IMR-90 (cell line): ENCODE measurements around the gene DCANP1. TPM values are rescaled to one million over a fixed set of nuclear protein-coding genes. Genes with fewer than 3 reads are reported as not detected.

Experiments
- ATAC-seq: fragments of 200-7000 bp; cut with Tn5 transposase; 2 replicates; pipeline ENCODE4 v1.9.1; 2020; ENCODE audit warnings: low read depth, mild to moderate bottlenecking, moderate library complexity
- BruUV-seq: library from RNA; stranded (reverse); fragments of 400-500 nt; replicated peaks from 2 replicates; lab custom pipeline; 2021; lab: Mats Ljungman, UMichigan
- CTCF ChIA-PET: fragments of 300-600 bp; formaldehyde crosslinking; extraction: SDS; loops from one replicate; lab custom pipeline; 2021; ENCODE audit warnings: antibody characterized with exemption; lab: Yijun Ruan, JAX
- POLR2A ChIA-PET: fragments of 300-600 bp; sonication (Branson Sonifier 250); formaldehyde crosslinking; loops from one replicate; lab custom pipeline; 2022; ENCODE audit warnings: antibody characterized with exemption; ENCODE audit not compliant: unreplicated experiment; lab: Charles Lee
- DNase-seq: peaks from one replicate; pipeline ENCODE4 v3.0.0; 2013
- H2AFZ ChIP-seq: replicated peaks from 2 replicates; pipeline ENCODE3; 2013; ENCODE audit warnings: low read length, mild to moderate bottlenecking; ENCODE audit not compliant: poor library complexity
- H2AK5ac ChIP-seq: 2 replicates; pipeline ENCODE4 v1.6.1; 2013; ENCODE audit warnings: low read depth, low read length, inconsistent platforms
- H2AK9ac ChIP-seq: replicated peaks from 2 replicates; pipeline ENCODE3; 2013; ENCODE audit warnings: mild to moderate bottlenecking, low read depth, low read length, moderate library complexity; ENCODE audit not compliant: poor library complexity
- H2BK120ac ChIP-seq: 2 replicates; pipeline ENCODE4 v1.6.1; 2013; ENCODE audit warnings: low read depth, low read length, inconsistent platforms
- H2BK15ac ChIP-seq: 3 replicates; pipeline ENCODE4 v1.6.1; 2013; ENCODE audit warnings: low read depth, low read length, inconsistent platforms
- H2BK20ac ChIP-seq: 2 replicates; pipeline ENCODE4 v1.6.1; 2013; ENCODE audit warnings: low read depth, mild to moderate bottlenecking, inconsistent platforms, low read length, moderate library complexity
- H2BK5ac ChIP-seq: 2 replicates; pipeline ENCODE4 v1.6.1; 2013; ENCODE audit warnings: mild to moderate bottlenecking, low read depth, low read length, inconsistent platforms; ENCODE audit not compliant: poor library complexity, severe bottlenecking
- H3K14ac ChIP-seq: replicated peaks from 2 replicates; pipeline ENCODE4 v1.6.1; 2013; ENCODE audit warnings: low read depth, low read length, inconsistent platforms
- H3K18ac ChIP-seq: 2 replicates; pipeline ENCODE4 v1.6.1; 2013; ENCODE audit warnings: low read depth, low read length, control low read depth
- H3K23ac ChIP-seq: 2 replicates; pipeline ENCODE4 v1.6.1; 2013; ENCODE audit warnings: low read depth, low read length, inconsistent platforms
- H3K27ac ChIP-seq: 2 replicates; pipeline ENCODE4 v1.5.1; 2013; ENCODE audit warnings: mild to moderate bottlenecking, control low read depth, low read length; ENCODE audit not compliant: insufficient read depth
- H3K27me3 ChIP-seq: 2 replicates; pipeline ENCODE4 v1.6.1; 2013; ENCODE audit warnings: low read length; ENCODE audit not compliant: control insufficient read depth, insufficient read depth
- H3K36me3 ChIP-seq: 2 replicates; pipeline ENCODE4 v1.6.1; 2013; ENCODE audit warnings: low read length, mixed read lengths; ENCODE audit not compliant: control insufficient read depth, insufficient read depth
- H3K4ac ChIP-seq: 2 replicates; pipeline ENCODE4 v1.6.1; 2013; ENCODE audit warnings: low read depth, low read length, inconsistent platforms
- H3K4me1 ChIP-seq: 2 replicates; pipeline ENCODE4 v1.6.1; 2013; ENCODE audit warnings: low read length, mixed read lengths; ENCODE audit not compliant: control insufficient read depth, insufficient read depth
- H3K4me2 ChIP-seq: 2 replicates; pipeline ENCODE4 v1.6.1; 2013; ENCODE audit warnings: low read depth, mild to moderate bottlenecking, control low read depth, low read length, moderate library complexity
- H3K4me3 ChIP-seq: 2 replicates; pipeline ENCODE4 v1.5.1; 2013; ENCODE audit warnings: low read depth, mild to moderate bottlenecking, control low read depth, low read length, moderate library complexity; ENCODE audit not compliant: insufficient read depth
- H3K56ac ChIP-seq: 2 replicates; pipeline ENCODE4 v1.6.1; 2013; ENCODE audit warnings: low read length, inconsistent platforms; ENCODE audit not compliant: insufficient read depth; ENCODE audit errors: extremely low read depth
- H3K79me1 ChIP-seq, 2 experiments: 2 replicates each; pipeline ENCODE4 v1.6.1; 2013; ENCODE audit warnings: low read length in 2 of 2, inconsistent platforms in 1 of 2, low read depth in 1 of 2
- H3K9ac ChIP-seq: 2 replicates; pipeline ENCODE4 v1.6.1; 2013; ENCODE audit warnings: low read depth, low read length, control low read depth
- H3K9me1 ChIP-seq: 2 replicates; pipeline ENCODE4 v1.6.1; 2013; ENCODE audit warnings: low read length, inconsistent platforms; ENCODE audit not compliant: insufficient read depth
- H3K9me3 ChIP-seq: 2 replicates; pipeline ENCODE4 v1.6.1; 2013; ENCODE audit warnings: low read length; ENCODE audit not compliant: control insufficient read depth, insufficient read depth
- H4K20me1 ChIP-seq: 2 replicates; pipeline ENCODE4 v1.6.1; 2013; ENCODE audit warnings: low read length, inconsistent platforms; ENCODE audit not compliant: insufficient read depth
- H4K5ac ChIP-seq: 2 replicates; pipeline ENCODE4 v1.6.1; 2013; ENCODE audit warnings: mild to moderate bottlenecking, low read depth, low read length, control low read depth
- H4K8ac ChIP-seq, 2 experiments: 2 replicates each; pipeline ENCODE4 v1.6.1; 2013; ENCODE audit warnings: low read depth in 2 of 2, low read length in 2 of 2, control low read depth in 1 of 2, inconsistent platforms in 1 of 2
- H4K91ac ChIP-seq: 2 replicates; pipeline ENCODE4 v1.6.1; 2013; ENCODE audit warnings: low read depth, low read length, inconsistent platforms; ENCODE audit not compliant: insufficient read depth
- BHLHE40 ChIP-seq: fragments of 150-350 bp; IDR thresholded peaks from 2 replicates; pipeline ENCODE4 v1.6.1; 2016; ENCODE audit warnings: mild to moderate bottlenecking, low read depth, low read length
- CEBPB ChIP-seq: IDR thresholded peaks from 2 replicates; pipeline ENCODE4 v1.6.1; 2012; ENCODE audit warnings: low read depth, low read length, improper control_type of control experiment
- CHD1 ChIP-seq: IDR thresholded peaks from 2 replicates; pipeline ENCODE4 v1.6.1; 2012; ENCODE audit warnings: low read depth, low read length, improper control_type of control experiment
- FOS ChIP-seq: fragments of 150-350 bp; IDR thresholded peaks from 2 replicates; pipeline ENCODE4 v1.6.1; 2016; ENCODE audit warnings: low read depth, low read length
- MAFK ChIP-seq: IDR thresholded peaks from 2 replicates; pipeline ENCODE4 v1.6.1; 2012; ENCODE audit warnings: low read depth, low read length, improper control_type of control experiment
- MAZ ChIP-seq: IDR thresholded peaks from 2 replicates; pipeline ENCODE4 v1.6.1; 2012; ENCODE audit warnings: low read depth, mild to moderate bottlenecking, low read length, improper control_type of control experiment, moderate library complexity, borderline replicate concordance
- MXI1 ChIP-seq: IDR thresholded peaks from 2 replicates; pipeline ENCODE4 v1.6.1; 2012; ENCODE audit warnings: low read depth, mild to moderate bottlenecking, low read length, moderate library complexity, borderline replicate concordance
- NFE2L2 ChIP-seq: fragments of 150-350 bp; IDR thresholded peaks from 2 replicates; pipeline ENCODE4 v1.6.1; 2016; ENCODE audit warnings: low read depth, mild to moderate bottlenecking, low read length
- POLR2A ChIP-seq: IDR thresholded peaks from 2 replicates; pipeline ENCODE4 v1.6.1; 2012; ENCODE audit warnings: mild to moderate bottlenecking, low read depth, low read length
- RAD21 ChIP-seq: IDR thresholded peaks from 2 replicates; pipeline ENCODE4 v1.6.1; 2012; ENCODE audit warnings: low read length, improper control_type of control experiment
- RCOR1 ChIP-seq: IDR thresholded peaks from 2 replicates; pipeline ENCODE4 v1.6.1; 2012; ENCODE audit warnings: mild to moderate bottlenecking, low read length, improper control_type of control experiment; ENCODE audit not compliant: insufficient replicate concordance
- SMC3 ChIP-seq: fragments of 150-350 bp; IDR thresholded peaks from 2 replicates; pipeline ENCODE4 v1.6.1; 2016; ENCODE audit warnings: low read depth, mild to moderate bottlenecking, antibody characterized with exemption, low read length, moderate library complexity
- WGBS, 2 experiments: methylation state at CpG; one replicate each; pipeline versions ENCODE4 v1.1.5 to v1.1.7; 2013; ENCODE audit warnings: missing lambda C conversion rate in 2 of 2; ENCODE audit not compliant: insufficient read length in 1 of 2; ENCODE audit errors: extremely low coverage in 2 of 2; 5-methylcytosine and 5-hydroxymethylcytosine counted together
- dilution Hi-C: fragments of 300-500 bp; cut with HindIII; formaldehyde crosslinking; loops from one replicate; pipeline ENCODE4 v1.14.3; 2018; ENCODE audit warnings: low sequenced_read_pairs; ENCODE audit not compliant: unreplicated experiment
- in situ Hi-C: fragments of 300-500 bp; cut with MboI; formaldehyde crosslinking; loops from 3 replicates; pipeline ENCODE4 v1.14.3; 2019; ENCODE audit warnings: low sequenced_read_pairs, inconsistent platforms, mixed read lengths
- intact Hi-C: fragments of 100-400 bp; cut with micrococcal nuclease; formaldehyde crosslinking; loops from 2 replicates; pipeline ENCODE4 v1.10.0; 2022
- polyA plus RNA-seq, 3 experiments: library from polyadenylated mRNA; depleted of rRNA; stranded (reverse); fragments of >200 nt; gene quantifications; 2 replicates each; pipeline ENCODE4 v1.2.3, GENCODE V29; 2012; ENCODE audit warnings: low replicate concordance in 1 of 3
- total RNA-seq: library from RNA; depleted of rRNA; stranded (reverse); fragments of >200 nt; gene quantifications from 2 replicates; pipeline ENCODE4 v1.2.3, GENCODE V29; 2012
- TF ChIP-seq, protein P1 (sequence below): conservative IDR thresholded peaks from 2 replicates; pipeline ENCODE4 v1.5.1; 2012; ENCODE audit warnings: mild to moderate bottlenecking, low read depth, low read length, improper control_type of control experiment
- TF ChIP-seq, protein P2 (sequence below): fragments of 150-350 bp; IDR thresholded peaks from 2 replicates; pipeline ENCODE4 v1.6.1; 2017; ENCODE audit warnings: mild to moderate bottlenecking, antibody characterized with exemption, low read length, low read depth

Gene DCANP1
- total and polyA plus RNA-seq, 2 of the 4 experiments (the other 2 are of a cell fraction): not detected

DNA sequence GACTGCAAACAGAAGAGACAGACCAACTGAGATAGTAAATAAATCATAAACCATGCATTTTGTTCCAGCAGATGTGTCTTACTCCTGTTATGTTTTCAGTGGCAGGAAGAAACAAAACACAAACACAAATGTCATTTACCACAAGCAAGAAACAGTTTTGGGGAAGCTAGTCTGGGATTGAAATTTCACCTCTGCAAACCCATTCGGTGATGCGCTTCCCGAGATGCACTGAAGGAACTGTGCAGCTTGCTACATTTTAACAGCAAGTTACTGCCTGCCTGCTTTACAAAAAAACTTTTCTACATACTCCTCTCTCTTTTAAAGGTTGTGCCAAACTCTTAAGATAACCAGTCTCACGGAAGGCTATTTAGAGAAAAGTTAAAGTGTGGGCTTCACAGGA is 51.3 kb downstream of the DCANP1 start:
- 100% methylated on average over 1 of the region's 4 CpGs; no CpG with 5 or more reads in 1 of the 2 experiments for WGBS, 2 experiments
- H3K18ac ChIP-seq: no peak overlapping the region
- no peak overlapping the region for H3K23ac ChIP-seq
- no TSS peak for BruUV-seq
- H4K8ac ChIP-seq: no peak overlapping the region
- intact Hi-C loops: no loop called here
- H4K91ac ChIP-seq: no peak overlapping the region
- H3K79me1 ChIP-seq: peaks cover 28 to 81% of the 10 kb centered on the region in 2 experiments
- H2AK9ac ChIP-seq: no peak overlapping the region
- dilution Hi-C loops: no loop called here
- no peak overlapping the region for H3K14ac ChIP-seq
- no peak for ATAC-seq
- H4K20me1 ChIP-seq: peaks cover 74% of the 10 kb centered on the region
- H3K27me3 ChIP-seq: no peaks in the 10 kb centered on the region
- in situ Hi-C loops: no loop called here
- H3K4me2 ChIP-seq: no peak overlapping the region
- no peak overlapping the region for H3K4ac ChIP-seq
- H3K9ac ChIP-seq: no peak overlapping the region
- H2BK20ac ChIP-seq: no peak overlapping the region
- no peak overlapping the region for H2AFZ ChIP-seq
- no peak overlapping the region for H3K27ac ChIP-seq
- H3K36me3 ChIP-seq: no peaks in the 10 kb centered on the region
- peaks cover 39% of the 10 kb centered on the region for H3K4me1 ChIP-seq
- H4K5ac ChIP-seq: no peak overlapping the region
- H2BK15ac ChIP-seq: no peak overlapping the region
- H2BK120ac ChIP-seq: no peak overlapping the region
- H3K9me1 ChIP-seq: peaks cover 51% of the 10 kb centered on the region
- no peaks in the 10 kb centered on the region for H3K9me3 ChIP-seq
- ChIA-PET CTCF (no interaction called here), POLR2A (no interaction called here)
- H2AK5ac ChIP-seq: no peak overlapping the region
- no peak for TF ChIP-seq MAFK
- TF ChIP-seq, protein P1, sequence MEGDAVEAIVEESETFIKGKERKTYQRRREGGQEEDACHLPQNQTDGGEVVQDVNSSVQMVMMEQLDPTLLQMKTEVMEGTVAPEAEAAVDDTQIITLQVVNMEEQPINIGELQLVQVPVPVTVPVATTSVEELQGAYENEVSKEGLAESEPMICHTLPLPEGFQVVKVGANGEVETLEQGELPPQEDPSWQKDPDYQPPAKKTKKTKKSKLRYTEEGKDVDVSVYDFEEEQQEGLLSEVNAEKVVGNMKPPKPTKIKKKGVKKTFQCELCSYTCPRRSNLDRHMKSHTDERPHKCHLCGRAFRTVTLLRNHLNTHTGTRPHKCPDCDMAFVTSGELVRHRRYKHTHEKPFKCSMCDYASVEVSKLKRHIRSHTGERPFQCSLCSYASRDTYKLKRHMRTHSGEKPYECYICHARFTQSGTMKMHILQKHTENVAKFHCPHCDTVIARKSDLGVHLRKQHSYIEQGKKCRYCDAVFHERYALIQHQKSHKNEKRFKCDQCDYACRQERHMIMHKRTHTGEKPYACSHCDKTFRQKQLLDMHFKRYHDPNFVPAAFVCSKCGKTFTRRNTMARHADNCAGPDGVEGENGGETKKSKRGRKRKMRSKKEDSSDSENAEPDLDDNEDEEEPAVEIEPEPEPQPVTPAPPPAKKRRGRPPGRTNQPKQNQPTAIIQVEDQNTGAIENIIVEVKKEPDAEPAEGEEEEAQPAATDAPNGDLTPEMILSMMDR: no peak
- TF ChIP-seq POLR2A: no peak
- TF ChIP-seq, protein P2, sequence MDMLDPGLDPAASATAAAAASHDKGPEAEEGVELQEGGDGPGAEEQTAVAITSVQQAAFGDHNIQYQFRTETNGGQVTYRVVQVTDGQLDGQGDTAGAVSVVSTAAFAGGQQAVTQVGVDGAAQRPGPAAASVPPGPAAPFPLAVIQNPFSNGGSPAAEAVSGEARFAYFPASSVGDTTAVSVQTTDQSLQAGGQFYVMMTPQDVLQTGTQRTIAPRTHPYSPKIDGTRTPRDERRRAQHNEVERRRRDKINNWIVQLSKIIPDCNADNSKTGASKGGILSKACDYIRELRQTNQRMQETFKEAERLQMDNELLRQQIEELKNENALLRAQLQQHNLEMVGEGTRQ: no peak
- no peak for TF ChIP-seq SMC3
- no peak for TF ChIP-seq MAZ
- no peak for TF ChIP-seq RCOR1
- TF ChIP-seq NFE2L2: no peak
- TF ChIP-seq BHLHE40: no peak
- TF ChIP-seq CEBPB: no peak
- TF ChIP-seq RAD21: no peak
- no peak for TF ChIP-seq FOS
- no peak for TF ChIP-seq MXI1
- no peak for TF ChIP-seq CHD1
- no peak for DNase-seq
- no peak overlapping the region for H3K4me3 ChIP-seq
- H2BK5ac ChIP-seq: no peak overlapping the region
- no peak overlapping the region for H3K56ac ChIP-seq
